ENCODE measurements around the gene KCNB1.

GRCh38 chr20:49352751-49353150, 129.7 kb downstream of the KCNB1 start:
- TF ChIP-seq CTCF (IDR thresholded peaks at IDR 0.05; ENCODE audit: low read depth, low read length) = no peak
- TF ChIP-seq EZH2phosphoT487 (IDR thresholded peaks at IDR 0.05; ENCODE audit: low read depth) = no peak

Data from OCI-LY3 (cell line).